ENCODE measurements around the gene OR12D2.
"Not testable (repeated sequence)": the region's sequence is repeated elsewhere in the genome, so short reads cannot be mapped to it uniquely, and the experiment has no call there.

The OR12D2 gene

GRCh38 chr6:29395331-29395730 lies at the start of gene OR12D2:
Gene OR12D2, plus strand, starts transcription at chr6:29395631. Its CDS starts 1,069 bp downstream, at chr6:29396700.
- TF ChIP-seq CTCF (IDR thresholded peaks at IDR 0.05) = no peak

GRCh38 chr6:29349348-29349747 lies 46.1 kb upstream of the OR12D2 start:
- H3K36me3 ChIP-seq; intact Hi-C loops (cut with DNase I; ENCODE audit: low total_unique reads); H3K4me1 ChIP-seq; H3K27me3 ChIP-seq; H3K9me3 ChIP-seq; H3K27ac ChIP-seq; DNase-seq; H3K4me3 ChIP-seq: not testable (repeated sequence)

More at GRCh38 chr6:29395331-29395730, at the start of gene OR12D2:
- Histone ChIP-seq H3K36me3 (no peaks in the 10 kb centered on the region), H3K4me3 (no peak within 1 kb of the TSS), H3K9me3 (no peaks in the 10 kb centered on the region), H3K27ac (no peak within 1 kb of the TSS), H3K27me3 (no peaks in the 10 kb centered on the region), H3K4me1 (no peaks in the 10 kb centered on the region)
- no peak for DNase-seq
- intact Hi-C loops (cut with DNase I; ENCODE audit: low total_unique reads) = no loop called here

- H3K27me3 ChIP-seq = no peaks in the 10 kb centered on the region
- no peak overlapping the region for H3K4me3 ChIP-seq
- no peak for TF ChIP-seq CTCF (IDR thresholded peaks at IDR 0.05)
- no peak for DNase-seq
- intact Hi-C loops (cut with DNase I; ENCODE audit: low total_unique reads) = no loop called here
- no peaks in the 10 kb centered on the region for H3K9me3 ChIP-seq
- no peaks in the 10 kb centered on the region for H3K36me3 ChIP-seq
- no peak overlapping the region for H3K27ac ChIP-seq
- no peaks in the 10 kb centered on the region for H3K4me1 ChIP-seq
Measured at GRCh38 chr6:29354980-29355379, 40.5 kb upstream of the OR12D2 start.

- H3K27ac ChIP-seq = no peak overlapping the region
- DNase-seq = no peak
- no peaks in the 10 kb centered on the region for H3K9me3 ChIP-seq
- TF ChIP-seq CTCF (IDR thresholded peaks at IDR 0.05) = no peak
- H3K4me3 ChIP-seq = no peak overlapping the region
- H3K4me1 ChIP-seq = no peaks in the 10 kb centered on the region
- H3K36me3 ChIP-seq = no peaks in the 10 kb centered on the region
- intact Hi-C loops (cut with DNase I; ENCODE audit: low total_unique reads) = no loop called here
- H3K27me3 ChIP-seq = no peaks in the 10 kb centered on the region
Measured at GRCh38 chr6:29355603-29356002, 39.8 kb upstream of the OR12D2 start.

GRCh38 chr6:29368765-29369164 lies 26.7 kb upstream of the OR12D2 start, which contains the start of gene OR5V1:
Gene OR5V1, minus strand, starts transcription at chr6:29368865. Its CDS starts 12,670 bp downstream, at chr6:29356195.
- H3K36me3 ChIP-seq = no peaks in the 10 kb centered on the region
- no peaks in the 10 kb centered on the region for H3K9me3 ChIP-seq
- intact Hi-C loops (cut with DNase I; ENCODE audit: low total_unique reads) = no loop called here
- H3K4me1 ChIP-seq = no peaks in the 10 kb centered on the region
- no peak within 1 kb of the TSS for H3K4me3 ChIP-seq
- TF ChIP-seq CTCF (IDR thresholded peaks at IDR 0.05) = no peak
- no peaks in the 10 kb centered on the region for H3K27me3 ChIP-seq
- DNase-seq = no peak
- no peak within 1 kb of the TSS for H3K27ac ChIP-seq

- DNase-seq = no peak
- Histone ChIP-seq H3K36me3 (no peaks in the 10 kb centered on the region), H3K4me3 (no peak within 1 kb of the TSS), H3K4me1 (no peaks in the 10 kb centered on the region), H3K27ac (no peak within 1 kb of the TSS), H3K9me3 (no peaks in the 10 kb centered on the region), H3K27me3 (no peaks in the 10 kb centered on the region)
- no peak for TF ChIP-seq CTCF (IDR thresholded peaks at IDR 0.05)
- intact Hi-C loops (cut with DNase I; ENCODE audit: low total_unique reads) = no loop called here
Measured at GRCh38 chr6:29375191-29375590, 20.2 kb upstream of the OR12D2 start, which contains the start of gene OR12D3. Gene OR12D3, minus strand, starts transcription at chr6:29375291. Its CDS starts 4 bp downstream, at chr6:29375287.
